HG02973 (cell line): Measurements from ENCODE around the gene RHEBL1.

Experiments used
- ATAC-seq: cut with Tn5 transposase; IDR thresholded peaks from one replicate; pipeline ENCODE4 v1.9.1; 2021; ENCODE audit warnings: moderate library complexity; ENCODE audit not compliant: unreplicated experiment

Gene RHEBL1

GRCh38 chr12:49069507-49070346, at the start of gene RHEBL1:
RHEBL1 (minus strand) TSS chr12:49069979; CDS start chr12:49069785, 194 bp downstream.
- ATAC-seq: peak; percentile 90

- no peak for ATAC-seq
Measured at GRCh38 chr12:49111206-49111605, 41.4 kb upstream of the RHEBL1 start.

GRCh38 chr12:49110464-49111155, 40.8 kb upstream of the RHEBL1 start, which contains the start of gene LMBR1L:
LMBR1L (minus strand) TSS chr12:49110847; CDS start chr12:49110555, 292 bp downstream.
- peak; percentile 98 for ATAC-seq

GRCh38 chr12:49109641-49110463, 40.1 kb upstream of the RHEBL1 start:
- ATAC-seq: no peak

GRCh38 chr12:49108958-49109404, 39.2 kb upstream of the RHEBL1 start:
- no peak for ATAC-seq

- no peak for ATAC-seq
Measured at GRCh38 chr12:49105504-49106084, 35.8 kb upstream of the RHEBL1 start.

GRCh38 chr12:49104822-49105221, 35.0 kb upstream of the RHEBL1 start:
- no peak for ATAC-seq

GRCh38 chr12:49100380-49100779, 30.6 kb upstream of the RHEBL1 start:
- ATAC-seq: no peak

GRCh38 chr12:49098703-49099102, 28.9 kb upstream of the RHEBL1 start:
- no peak for ATAC-seq

GRCh38 chr12:49098035-49098451, 28.3 kb upstream of the RHEBL1 start:
- no peak for ATAC-seq

GRCh38 chr12:49097381-49097780, 27.6 kb upstream of the RHEBL1 start:
- ATAC-seq: no peak

- no peak for ATAC-seq
Measured at GRCh38 chr12:49094975-49095365, 25.2 kb upstream of the RHEBL1 start.

GRCh38 chr12:49094160-49094974, 24.6 kb upstream of the RHEBL1 start, which contains the start of gene DHH:
DHH (minus strand) TSS chr12:49094801; CDS start chr12:49094512, 289 bp downstream.
- no peak for ATAC-seq

- ATAC-seq: no peak
Measured at GRCh38 chr12:49093792-49094159, 24.0 kb upstream of the RHEBL1 start.

- ATAC-seq: no peak
Measured at GRCh38 chr12:49092816-49093406, 23.1 kb upstream of the RHEBL1 start.

GRCh38 chr12:49092086-49092815, 22.5 kb upstream of the RHEBL1 start:
- no peak for ATAC-seq

GRCh38 chr12:49091836-49092085, 22.0 kb upstream of the RHEBL1 start:
- ATAC-seq: no peak

GRCh38 chr12:49091056-49091835, 21.5 kb upstream of the RHEBL1 start:
- ATAC-seq: no peak
